Non-pigmented ciliary epithelial cell (primary cell): ENCODE measurements around the gene CDPF1.
"Not testable (repeated sequence)": the region's sequence is repeated elsewhere in the genome, so short reads cannot be mapped to it uniquely, and the experiment has no call there.

Experiments used
- DNase-seq: peaks from one replicate; pipeline ENCODE4 v3.0.0-alpha.2; 2010; ENCODE audit warnings: low read depth

Gene CDPF1

DNA sequence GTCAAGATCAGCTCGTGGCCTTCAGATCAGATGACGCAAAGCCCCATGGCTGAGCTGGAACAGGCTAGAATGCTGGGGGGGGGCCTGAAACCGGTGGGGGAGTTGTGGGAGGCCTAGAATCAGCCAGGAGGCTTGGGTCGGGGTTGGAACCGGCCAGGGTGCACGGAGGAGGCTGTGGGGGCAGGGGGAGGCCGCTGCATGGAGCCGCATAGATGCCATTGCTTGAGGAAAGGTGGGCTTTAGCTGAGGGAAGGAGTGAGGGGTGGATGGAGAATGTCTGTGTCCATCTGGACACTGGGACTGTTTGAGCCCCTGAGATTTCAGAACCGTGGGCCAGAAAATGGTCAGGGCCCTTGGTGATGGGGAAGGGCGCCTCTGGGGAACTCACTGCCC lies 25.2 kb downstream of the CDPF1 start:
- DNase-seq, result no peak

GRCh38 chr22:46224044-46224897 lies 25.8 kb downstream of the CDPF1 start:
- no peak for DNase-seq

DNA sequence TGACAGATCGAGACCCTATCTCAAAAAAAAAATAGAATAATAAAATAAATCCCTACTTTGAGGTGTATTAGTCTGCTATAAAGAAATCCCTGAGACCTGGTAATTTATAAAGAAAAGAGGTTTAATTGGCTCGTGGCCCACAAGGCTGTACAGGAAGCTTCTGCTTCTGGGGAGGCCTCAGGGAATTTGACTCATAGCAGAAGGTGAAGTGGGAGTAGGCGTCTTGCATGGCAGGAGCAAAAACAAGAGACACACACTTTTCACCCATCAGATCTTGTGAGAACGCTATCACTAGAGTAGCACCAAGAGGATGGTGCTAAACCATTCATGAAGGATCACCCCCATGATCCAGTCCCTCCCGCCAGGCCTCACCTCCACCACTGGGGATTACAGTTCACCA lies 29.2 kb downstream of the CDPF1 start:
- DNase-seq, result no peak

DNA sequence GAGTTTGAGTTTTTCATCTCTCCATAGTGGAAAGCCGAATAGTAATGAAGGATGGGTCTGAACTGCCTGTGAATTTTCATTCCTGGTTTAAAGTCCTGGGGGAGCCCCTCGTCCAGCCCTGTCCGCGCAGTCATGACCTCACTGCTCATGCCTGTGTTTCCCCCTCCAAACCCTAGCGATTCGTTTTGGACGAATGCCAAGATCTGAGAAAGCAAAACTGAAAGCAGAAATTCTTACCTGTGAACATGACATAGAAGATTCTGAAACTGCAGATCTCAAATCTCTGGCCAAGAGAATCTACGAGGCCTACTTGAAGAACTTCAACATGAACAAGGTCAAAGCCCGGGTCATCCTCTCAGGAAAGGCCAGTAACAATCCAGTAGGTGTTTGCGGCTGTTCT lies 30.5 kb downstream of the CDPF1 start:
- DNase-seq, result no peak

DNA sequence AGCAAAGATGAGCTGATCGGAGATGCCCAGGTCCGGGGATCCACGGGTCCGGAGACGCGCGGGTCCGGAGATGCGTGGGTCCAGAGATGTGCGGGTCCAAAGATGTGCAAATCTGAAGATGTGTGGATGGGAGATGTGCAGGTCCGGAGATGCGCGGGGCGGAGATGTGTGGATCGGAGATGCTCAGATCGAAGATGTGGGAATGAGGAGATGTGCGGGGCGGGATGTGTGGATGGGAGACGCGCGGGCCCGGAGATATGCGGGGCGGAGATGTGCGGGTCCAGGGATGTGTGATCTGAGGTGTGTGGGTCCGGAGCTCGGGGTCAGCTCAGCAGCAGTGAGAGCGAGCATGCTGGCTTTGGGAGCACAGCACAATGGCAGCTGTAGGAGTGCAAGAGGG lies 35.5 kb downstream of the CDPF1 start:
- no peak for DNase-seq

DNA sequence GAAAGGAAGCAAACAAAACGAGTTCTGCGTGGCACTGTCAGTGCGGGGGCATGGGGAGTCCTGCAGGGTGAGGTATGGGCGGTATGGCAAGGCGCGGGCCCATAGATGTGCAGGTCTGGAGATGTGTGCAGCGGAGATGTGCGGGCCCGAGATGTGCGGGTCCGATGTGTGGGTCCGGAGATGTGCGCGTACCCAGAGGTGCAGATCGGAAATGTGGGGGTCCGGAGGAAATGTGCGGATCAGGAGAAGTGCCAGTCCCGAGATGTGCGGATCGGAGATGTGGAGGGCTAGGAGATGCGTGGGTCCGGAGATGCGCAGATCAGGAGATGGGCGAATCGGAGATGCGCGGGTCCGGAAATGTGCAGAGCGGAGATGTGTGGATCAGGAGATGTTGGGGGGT lies 35.9 kb downstream of the CDPF1 start:
- no peak for DNase-seq

GRCh38 chr22:46213052-46213451 lies 37.0 kb downstream of the CDPF1 start:
- no peak for DNase-seq

DNA sequence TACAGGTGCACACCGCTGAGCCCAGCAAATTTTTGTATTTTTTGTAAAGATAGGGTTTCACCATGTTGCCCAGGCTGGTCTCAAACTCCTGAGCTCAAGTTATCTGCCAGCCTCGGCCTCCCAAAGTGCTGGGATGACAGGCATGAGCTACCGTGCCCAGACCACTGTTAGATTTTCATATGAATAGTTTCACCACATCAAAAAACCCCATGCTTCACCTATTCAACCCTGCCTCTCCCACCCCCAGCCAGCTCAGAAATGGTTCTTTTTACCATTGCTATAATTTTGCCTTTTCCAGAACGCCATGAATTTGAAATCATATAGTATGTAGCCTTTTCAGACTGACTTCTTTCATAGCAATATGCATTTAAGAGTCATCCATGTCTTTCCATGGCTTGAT lies 37.9 kb downstream of the CDPF1 start:
- DNase-seq, result no peak

- DNase-seq, result no peak
Measured at GRCh38 chr22:46209262-46209661, 40.8 kb downstream of the CDPF1 start.

DNA sequence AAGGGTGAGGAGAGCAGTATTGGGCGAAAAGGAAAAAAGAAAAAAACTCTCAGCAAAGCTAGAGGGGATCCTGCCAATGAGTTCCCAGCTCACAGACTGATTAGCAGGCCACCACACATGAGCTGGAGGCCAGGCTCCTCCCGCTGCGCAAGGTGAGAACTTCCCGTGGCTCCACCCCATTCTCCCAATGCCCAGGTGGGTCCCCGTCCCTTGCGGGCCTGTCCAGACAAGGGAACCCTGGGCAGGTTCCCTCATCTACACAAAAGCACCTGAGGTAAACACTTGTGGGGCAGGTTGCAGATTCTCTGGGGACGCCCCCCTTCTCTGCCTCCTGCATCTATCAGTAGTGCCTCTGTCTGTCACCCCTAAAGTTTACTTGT lies 46.5 kb downstream of the CDPF1 start:
- no peak for DNase-seq

- no peak for DNase-seq
Measured at GRCh38 chr22:46202897-46203600, 47.0 kb downstream of the CDPF1 start.

- DNase-seq, result no peak
Measured at GRCh38 chr22:46201059-46201757, 48.9 kb downstream of the CDPF1 start.

GRCh38 chr22:46198806-46199205 lies 51.3 kb downstream of the CDPF1 start:
- DNase-seq, result not testable (repeated sequence)

DNA sequence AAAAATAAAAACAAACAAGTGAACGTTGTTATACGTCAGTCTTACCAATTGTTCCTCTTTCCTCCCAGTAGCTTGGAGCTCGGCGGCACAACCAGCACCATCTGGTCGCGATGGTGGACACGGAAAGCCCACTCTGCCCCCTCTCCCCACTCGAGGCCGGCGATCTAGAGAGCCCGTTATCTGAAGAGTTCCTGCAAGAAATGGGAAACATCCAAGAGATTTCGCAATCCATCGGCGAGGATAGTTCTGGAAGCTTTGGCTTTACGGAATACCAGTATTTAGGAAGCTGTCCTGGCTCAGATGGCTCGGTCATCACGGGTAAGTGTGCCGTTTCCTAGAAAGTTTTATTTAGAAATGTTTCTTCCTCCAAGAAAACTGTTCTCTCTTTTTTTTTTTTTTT lies 51.8 kb downstream of the CDPF1 start:
- DNase-seq, result no peak

GRCh38 chr22:46196278-46196677 lies 53.8 kb downstream of the CDPF1 start:
- no peak for DNase-seq

DNA sequence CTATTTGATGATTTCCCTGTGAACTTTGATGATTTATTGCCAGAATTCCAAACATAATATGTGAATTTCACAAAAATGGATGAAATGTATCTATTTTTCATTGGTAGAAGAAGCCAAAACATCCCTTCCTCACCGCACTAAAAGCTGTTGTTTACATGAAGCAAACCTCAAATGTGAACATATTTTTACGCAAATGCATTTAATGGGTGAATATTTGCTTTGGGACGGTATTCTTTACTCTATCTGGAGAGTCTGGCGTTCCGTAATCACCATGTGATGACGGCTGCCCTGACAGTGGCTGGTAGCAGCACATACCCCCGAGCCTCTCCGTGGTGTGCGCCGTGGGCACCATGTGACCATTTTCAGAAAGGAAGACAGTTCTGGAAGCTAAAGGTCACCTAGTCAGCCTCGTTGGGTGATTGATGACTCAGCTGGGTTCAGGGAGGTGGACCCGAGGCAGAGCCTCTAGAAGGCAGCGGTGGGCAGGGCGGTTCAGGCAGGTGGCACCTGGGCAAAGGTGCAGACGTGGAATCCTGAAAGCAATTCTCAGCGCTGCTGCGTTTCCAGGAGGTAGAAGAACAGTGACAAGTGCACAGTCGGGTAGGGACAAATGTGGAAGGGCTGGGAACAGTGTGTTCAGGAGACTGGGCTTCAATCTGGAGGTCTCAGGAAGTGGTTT lies 54.5 kb downstream of the CDPF1 start:
- DNase-seq, result no peak
